A549 (cell line): ENCODE data around the gene LRP3.

Experiments used
- BCL3 ChIP-seq: fragments of >200 bp; sonication (Bioruptor Twin); formaldehyde crosslinking; IDR thresholded peaks from 3 replicates; pipeline ENCODE4 v1.6.1; 2016
- CBX8 ChIP-seq: fragments of 200-600 bp; sonication (generic); IDR thresholded peaks from 2 replicates; pipeline ENCODE4 v1.6.1; 2016
- CHD4 ChIP-seq: fragments of 200-600 bp; sonication (generic); IDR thresholded peaks from 2 replicates; pipeline ENCODE4 v1.6.1; 2016; ENCODE audit warnings: antibody characterized with exemption, mild to moderate bottlenecking, borderline replicate concordance
- CTCF ChIP-seq: fragments of >200 bp; sonication (Bioruptor Twin); formaldehyde crosslinking; IDR thresholded peaks from 3 replicates; pipeline ENCODE4 v1.5.1; 2016
- ELK1 ChIP-seq: fragments of 150-350 bp; IDR thresholded peaks from 2 replicates; pipeline ENCODE4 v1.6.1; 2014; ENCODE audit warnings: low read depth, mild to moderate bottlenecking, low read length
- EP300 ChIP-seq, 2 experiments: fragments of >200 bp; sonication (Bioruptor Twin); formaldehyde crosslinking; IDR thresholded peaks; 2 replicates in 1 of 2; 3 replicates in 1 of 2; pipeline ENCODE4 v1.6.1; 2016 to 2017
- HMGXB4 ChIP-seq: fragments of 250-450 bp; sonication (Bioruptor Pico); IDR thresholded peaks from 2 replicates; pipeline ENCODE4 v1.5.0; 2021; ENCODE audit warnings: mild to moderate bottlenecking, moderate library complexity, borderline replicate concordance
- KDM1A ChIP-seq: fragments of 200-600 bp; sonication (generic); IDR thresholded peaks from 2 replicates; pipeline ENCODE4 v1.6.1; 2016; ENCODE audit warnings: low read depth, mild to moderate bottlenecking
- MAX ChIP-seq: IDR thresholded peaks from 2 replicates; pipeline ENCODE4 v1.6.1; 2012
- MYC ChIP-seq: IDR thresholded peaks from 2 replicates; pipeline ENCODE4 v1.6.1; 2012; ENCODE audit warnings: mild to moderate bottlenecking, inconsistent platforms, low read length, improper control_type of control experiment, borderline replicate concordance
- RAD21 ChIP-seq, 2 experiments: fragments of >200 bp in 1 of 2; sonication (Bioruptor Twin) in 1 of 2; formaldehyde crosslinking in 1 of 2; IDR thresholded peaks in 1 of 2; conservative IDR thresholded peaks in 1 of 2; 2 replicates in 1 of 2; 3 replicates in 1 of 2; pipeline ENCODE4 v1.6.1; 2012 to 2018; ENCODE audit warnings: inconsistent platforms in 1 of 2
- REST ChIP-seq: fragments of 200-600 bp; sonication (generic); IDR thresholded peaks from 2 replicates; pipeline ENCODE4 v1.6.1; 2016; ENCODE audit warnings: antibody characterized with exemption, mild to moderate bottlenecking, moderate library complexity
- SMC3 ChIP-seq: fragments of >200 bp; sonication (Bioruptor Twin); formaldehyde crosslinking; IDR thresholded peaks from 3 replicates; pipeline ENCODE4 v1.6.1; 2018; ENCODE audit warnings: inconsistent platforms
- USF2 ChIP-seq: fragments of 450-650 bp; IDR thresholded peaks from 2 replicates; pipeline ENCODE4 v1.6.1; 2014; ENCODE audit warnings: antibody characterized with exemption

GRCh38 chr19:33177417-33177979, 16.6 kb upstream of the LRP3 start:
- TF ChIP-seq KDM1A (no peak), CTCF (peak; percentile 40; the same call in 2 of the 3 replicates), MAX (peak; percentile 82), BCL3 (no peak), CHD4 (no peak), ELK1 (no peak), REST (no peak), HMGXB4 (CRISPR knock-in tag) (peak; percentile 88; the same call in 1 of the 2 replicates), SMC3 (peak; percentile 29; the same call in 1 of the 3 replicates), USF2 (no peak), CBX8 (no peak), MYC (no peak), EP300 (IDR thresholded peaks at IDR 0.05) (no peak), RAD21 (conservative IDR thresholded peaks at IDR 0.05 in 1 of 2, IDR thresholded peaks at IDR 0.05 in 1 of 2) (peak in 1 of 2 experiments; percentile 34; a peak in 2 of 5 replicates)
